ENCODE data around the gene PFKFB3. TPM values are rescaled to one million over a fixed set of nuclear protein-coding genes. Genes with fewer than 3 reads are reported as not detected.

PFKFB3 gene
- total RNA-seq, 1 experiment from 2014 or later, result 36.8 TPM

GRCh38 chr10:6170638-6171037 lies 32.1 kb upstream of the PFKFB3 start:
- Histone ChIP-seq H3K9me3 (ENCODE audit: control insufficient read depth, low read depth, low read length) (no peaks in the 10 kb centered on the region), H4K8ac (replicated peaks; ENCODE audit: insufficient read length, low read depth, low read length) (no peak overlapping the region), H4K5ac (ENCODE audit: insufficient read length, low read depth, low read length) (no peak overlapping the region), H2BK20ac (ENCODE audit: low read depth, low read length, poor library complexity, severe bottlenecking) (no peak overlapping the region), H3K4me1 (ENCODE audit: insufficient read depth, low read length) (no peaks in the 10 kb centered on the region), H3K56ac (ENCODE audit: insufficient read length, low read depth, low read length) (no peak overlapping the region), H3K79me2 (ENCODE audit: insufficient read depth, low read length) (0 out of 2 replicates have a peak, but pooled peaks cover 2% of the 10 kb centered on the region), H2BK5ac (ENCODE audit: insufficient read length, low read length) (no peak overlapping the region), H3K18ac (ENCODE audit: insufficient read length, low read depth, low read length) (no peak overlapping the region), H2BK15ac (ENCODE audit: low read depth, low read length) (no peak overlapping the region), H2AK5ac (ENCODE audit: insufficient read length, low read length) (no peak overlapping the region), H3T11ph (ENCODE audit: low read length) (no peak overlapping the region), H2AFZ (ENCODE audit: low read length) (no peak overlapping the region), H2BK12ac (ENCODE audit: insufficient read length, low read depth, low read length) (no peak overlapping the region), H3K4me2 (ENCODE audit: insufficient read depth, insufficient read length, low read length) (no peak overlapping the region), H3K79me1 (ENCODE audit: insufficient read depth, low read depth, low read length, poor library complexity, severe bottlenecking) (no peaks in the 10 kb centered on the region), H3K14ac (ENCODE audit: insufficient read depth, low read length) (no peak overlapping the region), H3K23ac (ENCODE audit: insufficient read length, low read depth, low read length) (no peak overlapping the region), H2BK120ac (ENCODE audit: low read depth, low read length, poor library complexity, severe bottlenecking) (no peak overlapping the region), H3K4ac (ENCODE audit: low read depth, low read length) (no peak overlapping the region), H4K20me1 (ENCODE audit: control insufficient read depth, insufficient read depth, insufficient read length) (no peaks in the 10 kb centered on the region), H3K27ac (ENCODE audit: insufficient read length, low read depth, low read length) (no peak overlapping the region), H4K91ac (ENCODE audit: insufficient read length, low read depth, low read length) (no peak overlapping the region), H3K23me2 (ENCODE audit: insufficient read length, low read depth, low read length, poor library complexity, severe bottlenecking) (no peaks in the 10 kb centered on the region), H3K9ac (ENCODE audit: extremely low read depth, insufficient read length, low read length) (no peak overlapping the region), H3K27me3 (ENCODE audit: insufficient read depth, low read length) (no peaks in the 10 kb centered on the region)
- H3K4me1 Mint-ChIP-seq, result peaks cover 24 to 33% of the 10 kb centered on the region in 2 experiments
- no peak overlapping the region for H3K4me3 Mint-ChIP-seq
- no CpG with 5 or more reads among the region's 2 CpGs for whole genome bisulfite sequencing (ENCODE audit: extremely low coverage, insufficient read length, low lambda C conversion rate)
- H3K9me3 Mint-ChIP-seq, result no peaks in the 10 kb centered on the region
- H3K27me3 Mint-ChIP-seq (ENCODE audit: low read depth), result no peaks in the 10 kb centered on the region; the same call in 1 of the 2 replicates
- DNase-seq, result no peak
- no peak overlapping the region for H3K27ac Mint-ChIP-seq
- H3K36me3 Mint-ChIP-seq (ENCODE audit: insufficient read depth in 1 of 3, low read depth in 3 of 3), result peaks cover 7 to 35% (median 7%) of the 10 kb centered on the region in 3 experiments
- TF ChIP-seq CTCF (conservative IDR thresholded peaks at IDR 0.05), result no peak

Data from H9 (cell line).